HUES6 (cell line): ENCODE measurements around the gene CCL19.

Experiments
- H3K27ac ChIP-seq: 2 replicates; pipeline ENCODE4 v1.7.0; 2013; ENCODE audit warnings: low read depth, mild to moderate bottlenecking, low read length, inconsistent platforms
- H3K27me3 ChIP-seq: 2 replicates; pipeline ENCODE4 v1.6.1; 2013; ENCODE audit warnings: low read length; ENCODE audit not compliant: control insufficient read depth, insufficient read depth
- H3K36me3 ChIP-seq: 2 replicates; pipeline ENCODE4 v1.6.1; 2013; ENCODE audit warnings: low read length; ENCODE audit not compliant: control insufficient read depth, insufficient read depth
- H3K4me1 ChIP-seq: 2 replicates; pipeline ENCODE4 v1.6.1; 2013; ENCODE audit warnings: low read length; ENCODE audit not compliant: control insufficient read depth, insufficient read depth
- H3K4me3 ChIP-seq: 2 replicates; pipeline ENCODE4 v1.5.1; 2013; ENCODE audit warnings: low read depth, low read length
- H3K9ac ChIP-seq: one replicate; pipeline ENCODE4 v1.6.1; 2013; ENCODE audit warnings: mild to moderate bottlenecking, low read length
- H3K9me3 ChIP-seq: 2 replicates; pipeline ENCODE4 v1.6.1; 2013; ENCODE audit warnings: low read depth, low read length; ENCODE audit not compliant: control insufficient read depth, insufficient read depth

The CCL19 gene

DNA sequence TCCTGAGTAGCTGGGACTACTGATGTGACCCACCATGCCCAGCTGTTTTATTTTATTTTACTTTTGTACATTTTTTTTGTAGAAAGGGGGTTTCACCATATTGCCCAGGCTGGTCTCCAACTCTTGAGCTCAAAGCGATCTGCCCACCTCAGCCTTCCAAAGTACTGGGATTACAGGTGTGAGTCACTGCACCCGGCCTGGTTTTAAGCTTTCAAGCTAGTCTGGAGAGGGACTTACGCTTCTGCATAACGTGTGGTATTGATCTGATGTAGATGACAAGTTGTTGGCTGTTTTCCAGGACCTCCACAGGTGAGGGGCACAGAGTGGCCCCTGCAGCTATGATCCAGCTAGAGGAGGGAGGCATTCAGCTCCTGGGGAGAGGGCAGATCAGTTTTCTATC, 25.6 kb upstream of the CCL19 start:
- H3K4me1 ChIP-seq = no peaks in the 10 kb centered on the region
- H3K27ac ChIP-seq = no peak overlapping the region
- no peak overlapping the region for H3K9ac ChIP-seq

DNA sequence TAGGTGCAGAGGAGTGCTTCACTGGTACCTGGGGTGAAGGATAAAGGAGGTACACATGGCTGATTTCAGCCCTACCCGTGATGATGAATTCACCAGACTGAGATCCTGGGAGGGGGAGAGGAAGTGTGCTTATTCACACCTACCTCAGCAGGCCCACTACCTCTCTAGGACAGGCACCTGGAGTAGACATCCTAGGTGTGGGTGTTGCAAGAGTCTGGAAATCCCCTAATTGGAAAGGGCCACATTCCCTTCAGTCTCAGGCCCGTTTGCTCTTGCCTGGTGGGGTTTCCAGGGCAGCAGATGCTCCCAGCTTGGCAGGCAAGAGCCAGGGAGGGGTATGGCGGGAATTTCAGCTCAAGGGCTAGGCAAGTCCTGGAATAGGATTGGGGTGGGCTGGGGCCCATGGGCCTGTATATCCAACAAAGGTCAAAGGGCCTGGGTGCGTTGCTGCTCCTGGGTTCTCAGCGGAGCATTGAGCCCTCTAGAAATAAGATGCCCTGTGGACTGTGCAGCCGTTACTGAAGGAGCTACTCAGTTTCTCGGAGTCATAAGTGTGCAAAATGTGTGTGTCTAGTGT, 24.7 kb upstream of the CCL19 start:
- Histone ChIP-seq H3K9me3 (no peaks in the 10 kb centered on the region), H3K36me3 (no peaks in the 10 kb centered on the region), H3K4me3 (no peak overlapping the region), H3K4me1 (no peaks in the 10 kb centered on the region), H3K27me3 (peaks cover 12% of the 10 kb centered on the region), H3K27ac (no peak overlapping the region), H3K9ac (no peak overlapping the region)

More for the DNA sequence above, 25.6 kb upstream of the CCL19 start:
- Histone ChIP-seq H3K27me3 (peaks cover 12% of the 10 kb centered on the region), H3K9me3 (no peaks in the 10 kb centered on the region), H3K4me3 (no peak overlapping the region), H3K36me3 (no peaks in the 10 kb centered on the region)

DNA sequence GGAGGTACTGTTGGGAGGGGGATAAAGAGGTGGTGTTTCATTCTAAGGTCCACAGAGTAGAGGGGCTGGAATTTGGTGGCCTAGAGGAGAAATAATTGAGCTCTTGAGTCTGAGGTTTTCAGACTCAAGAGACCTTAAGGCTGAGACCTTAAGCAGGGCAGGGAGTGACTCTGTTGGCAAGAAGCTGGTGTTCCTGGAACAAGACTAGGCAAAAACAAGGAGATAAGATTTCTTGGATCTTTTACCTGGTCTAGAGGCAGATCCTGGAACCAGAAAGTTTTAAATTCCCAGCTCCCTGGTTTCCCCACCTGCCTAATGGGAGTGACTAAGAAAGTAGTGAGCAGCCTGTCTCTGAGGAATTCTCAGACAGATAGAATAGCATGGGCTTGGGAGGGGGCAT, 22.9 kb upstream of the CCL19 start:
- H3K4me3 ChIP-seq = no peak overlapping the region
- no peak overlapping the region for H3K27ac ChIP-seq
- H3K9me3 ChIP-seq = no peaks in the 10 kb centered on the region
- no peak overlapping the region for H3K9ac ChIP-seq
- no peaks in the 10 kb centered on the region for H3K4me1 ChIP-seq
- no peaks in the 10 kb centered on the region for H3K36me3 ChIP-seq
- peaks cover 12% of the 10 kb centered on the region for H3K27me3 ChIP-seq

DNA sequence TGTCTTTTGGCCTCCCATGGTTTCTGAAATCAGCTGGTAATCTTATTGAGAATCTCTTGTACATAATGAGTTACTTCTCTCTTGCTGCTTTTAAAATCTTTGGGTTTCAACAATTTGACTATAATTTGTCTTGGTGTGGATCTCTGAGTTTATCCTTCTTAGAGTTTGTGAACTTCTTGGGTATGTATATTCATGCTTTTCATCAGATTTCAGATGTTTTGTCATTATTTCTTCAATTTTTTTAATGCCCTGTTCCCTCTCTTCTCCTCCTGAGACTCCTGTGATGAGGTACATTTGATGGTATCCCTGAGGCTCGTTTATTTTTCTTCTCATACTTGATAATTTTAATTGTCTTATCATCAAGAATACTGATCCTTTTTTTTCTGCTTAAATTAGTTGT, 21.1 kb upstream of the CCL19 start:
- Histone ChIP-seq H3K36me3 (no peaks in the 10 kb centered on the region), H3K27me3 (peaks cover 12% of the 10 kb centered on the region), H3K9me3 (no peaks in the 10 kb centered on the region), H3K4me1 (no peaks in the 10 kb centered on the region), H3K4me3 (no peak overlapping the region), H3K9ac (no peak overlapping the region), H3K27ac (no peak overlapping the region)

DNA sequence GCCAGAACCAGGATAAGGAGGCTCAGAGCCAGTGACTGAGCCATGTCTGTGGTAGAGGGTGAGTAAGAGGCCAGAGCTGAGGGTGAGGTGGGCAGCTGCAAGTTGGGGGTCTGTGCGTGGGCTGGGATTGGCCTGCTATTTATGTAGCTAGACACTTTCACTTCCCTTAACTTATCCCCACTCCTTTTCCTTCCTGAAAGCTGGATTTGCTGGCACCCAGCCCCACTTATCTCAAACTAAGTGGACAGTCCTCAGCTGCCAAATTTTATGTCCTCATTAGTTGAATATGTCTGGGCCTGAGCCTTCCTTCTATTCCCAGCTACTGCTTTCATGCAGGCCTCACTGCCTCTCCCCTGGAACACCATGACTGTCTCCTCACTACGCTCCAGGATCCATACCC, 18.9 kb upstream of the CCL19 start, which contains the start of gene CCL21:
TSS of gene CCL21 (minus strand) at position 114 of the 400 bp plus-strand sequence. CDS start at position 44, 70 bp downstream.
- no peaks in the 10 kb centered on the region for H3K4me1 ChIP-seq
- H3K9me3 ChIP-seq = no peaks in the 10 kb centered on the region
- no peak within 1 kb of the TSS for H3K4me3 ChIP-seq
- H3K9ac ChIP-seq = no peak within 1 kb of the TSS
- peaks cover 10% of the 10 kb centered on the region for H3K27me3 ChIP-seq
- H3K36me3 ChIP-seq = no peaks in the 10 kb centered on the region
- H3K27ac ChIP-seq = no peak within 1 kb of the TSS

DNA sequence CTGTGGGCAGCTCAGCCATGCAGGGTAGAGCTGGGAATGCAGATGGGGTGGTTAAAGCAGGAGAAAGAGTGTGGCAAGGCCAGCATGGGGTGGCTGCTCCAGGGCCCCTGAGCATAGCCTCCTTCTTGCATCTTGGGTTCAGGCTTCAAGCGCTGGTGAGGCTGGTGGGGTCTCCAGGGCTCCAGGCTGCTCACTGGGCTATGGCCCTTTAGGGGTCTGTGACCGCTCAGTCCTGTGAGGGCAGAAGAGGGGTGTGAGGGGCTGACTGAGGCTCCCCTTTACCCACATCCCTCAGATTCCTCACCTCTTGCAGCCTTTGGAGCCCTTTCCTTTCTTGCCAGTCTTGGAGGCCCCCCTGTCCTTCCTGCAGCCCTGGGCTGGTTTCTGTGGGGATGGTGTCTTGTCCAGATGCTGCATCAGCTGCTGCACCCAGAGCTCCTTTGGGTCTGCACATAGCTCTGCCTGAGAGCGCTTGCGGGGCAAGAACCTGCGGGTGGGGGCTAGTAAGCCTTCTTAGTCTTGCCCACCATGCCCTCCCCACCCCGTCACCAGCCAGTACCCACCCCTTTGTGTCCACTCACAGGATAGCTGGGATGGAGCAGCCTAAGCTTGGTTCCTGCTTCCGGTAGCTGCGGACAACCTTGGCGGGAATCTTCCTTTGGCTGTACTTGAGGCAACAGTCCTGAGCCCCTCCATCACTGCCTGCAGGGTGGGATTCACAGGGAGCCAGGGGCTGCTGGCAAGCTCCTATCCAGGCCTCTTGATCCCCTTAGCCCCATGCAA, 18.3 kb upstream of the CCL19 start:
- H3K9me3 ChIP-seq = no peaks in the 10 kb centered on the region
- no peaks in the 10 kb centered on the region for H3K36me3 ChIP-seq
- no peak overlapping the region for H3K9ac ChIP-seq
- H3K27ac ChIP-seq = no peak overlapping the region
- H3K4me3 ChIP-seq = no peak overlapping the region
- H3K4me1 ChIP-seq = no peaks in the 10 kb centered on the region
- H3K27me3 ChIP-seq = peaks cover 4% of the 10 kb centered on the region; the same call in 1 of the 2 replicates

DNA sequence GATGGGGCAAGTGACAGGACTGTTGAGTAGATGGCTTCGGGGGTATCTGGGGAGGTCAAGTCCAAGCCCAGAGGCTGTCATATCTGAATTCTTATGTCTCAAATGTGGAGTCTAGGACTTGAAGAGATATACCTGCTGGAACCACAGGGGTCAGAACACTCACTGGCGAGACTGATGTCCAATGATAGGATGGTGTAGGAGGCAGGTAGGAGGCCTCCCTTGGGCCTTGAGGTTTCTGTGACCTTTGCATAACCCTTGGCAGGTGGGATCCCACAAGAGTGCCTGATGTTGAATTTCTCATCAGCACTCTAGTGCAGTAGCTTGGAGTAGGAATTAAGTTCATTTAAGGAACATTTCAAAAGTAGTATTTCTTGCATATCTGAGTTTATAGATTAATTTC, 16.1 kb upstream of the CCL19 start:
- Histone ChIP-seq H3K9me3 (no peaks in the 10 kb centered on the region), H3K36me3 (no peaks in the 10 kb centered on the region), H3K27ac (no peak overlapping the region), H3K9ac (no peak overlapping the region), H3K4me1 (no peaks in the 10 kb centered on the region), H3K27me3 (no peaks in the 10 kb centered on the region), H3K4me3 (no peak overlapping the region)

DNA sequence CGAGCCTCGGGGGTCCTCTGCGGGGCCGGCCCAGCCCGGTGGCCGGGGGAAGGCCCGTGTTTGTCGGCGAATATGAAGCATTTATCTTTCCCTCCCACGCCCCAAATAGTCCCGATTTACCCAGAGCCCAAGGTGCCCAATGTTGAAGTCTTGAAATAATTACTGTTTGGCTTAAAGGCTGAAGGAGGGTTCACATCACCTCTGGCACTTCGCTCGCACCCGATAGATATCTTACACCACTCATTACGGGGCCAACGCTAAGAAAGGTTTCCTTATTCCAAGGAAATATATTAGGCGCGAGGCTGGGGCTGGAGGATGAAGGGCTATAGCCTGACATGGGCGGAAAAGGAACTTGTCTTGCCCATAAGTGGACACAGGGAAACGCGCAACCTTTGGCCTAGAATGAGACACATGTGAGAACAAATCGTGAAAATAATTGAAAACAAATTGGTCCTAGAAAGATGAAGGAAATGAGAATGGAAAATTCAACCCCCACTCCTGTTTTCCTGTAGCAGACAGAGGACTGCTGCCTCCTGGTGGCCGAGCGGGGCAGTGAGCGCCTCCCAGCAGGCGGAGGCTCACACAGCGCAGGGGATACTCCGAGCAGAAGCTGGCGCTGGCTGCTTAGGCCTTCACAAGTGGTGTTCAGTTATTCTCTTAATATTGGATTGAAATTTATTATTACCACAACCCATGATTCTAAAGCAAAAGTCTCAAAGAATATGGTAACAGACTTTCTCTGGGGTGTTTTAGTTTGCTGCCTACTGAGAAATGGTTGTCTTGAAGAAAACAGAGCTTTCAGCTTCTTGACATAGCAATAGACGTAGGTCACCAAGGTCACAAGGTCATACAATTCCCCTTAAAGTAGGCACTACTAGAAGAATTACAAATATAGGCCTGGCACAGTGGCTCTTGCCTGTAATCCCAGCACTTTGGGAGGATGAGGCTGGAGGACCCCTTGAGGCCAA, 11.0 kb upstream of the CCL19 start:
- Histone ChIP-seq H3K36me3 (no peaks in the 10 kb centered on the region), H3K27me3 (peaks cover 40% of the 10 kb centered on the region), H3K4me3 (peak overlapping the region; percentile 59), H3K9me3 (no peaks in the 10 kb centered on the region), H3K9ac (no peak overlapping the region), H3K27ac (no peak overlapping the region), H3K4me1 (no peaks in the 10 kb centered on the region; the same call in 1 of the 2 replicates)

DNA sequence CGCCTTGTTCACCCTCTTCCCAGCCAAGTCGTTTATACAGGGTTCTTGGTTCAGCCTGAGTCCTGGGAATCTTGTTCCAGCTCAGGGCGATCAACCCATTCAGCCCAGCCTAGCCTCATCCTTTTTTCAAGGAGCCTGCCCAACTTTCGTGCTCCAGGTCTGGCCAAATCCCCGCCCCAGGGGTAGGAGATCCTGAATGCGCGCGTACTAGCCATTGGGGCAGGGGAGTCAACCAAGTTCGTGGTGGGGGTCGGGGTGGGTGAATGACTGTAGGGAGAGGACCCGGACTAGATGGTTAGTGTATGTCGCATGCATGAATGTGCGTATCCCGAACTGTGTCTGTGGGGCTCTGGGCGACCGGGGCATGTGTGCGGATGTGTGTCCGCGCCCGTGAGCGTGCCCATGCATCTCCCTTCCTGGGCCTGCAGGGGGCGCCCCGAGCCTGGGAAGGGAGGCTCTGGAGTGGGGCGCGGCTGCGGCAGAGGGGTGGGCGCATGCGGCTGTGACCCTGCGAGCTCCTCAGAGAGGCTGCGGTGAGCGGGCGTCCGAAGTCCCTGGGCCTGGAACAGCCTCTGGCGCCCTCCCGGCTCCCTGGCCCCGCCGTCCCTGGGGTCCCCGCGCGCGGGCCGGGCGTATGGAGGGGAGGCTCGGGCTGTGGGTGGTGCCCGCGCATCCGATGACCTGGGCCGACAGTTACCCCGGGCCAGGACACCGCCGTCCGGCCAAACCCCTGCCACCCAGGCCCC, 10.1 kb upstream of the CCL19 start:
- no peak overlapping the region for H3K27ac ChIP-seq

DNA sequence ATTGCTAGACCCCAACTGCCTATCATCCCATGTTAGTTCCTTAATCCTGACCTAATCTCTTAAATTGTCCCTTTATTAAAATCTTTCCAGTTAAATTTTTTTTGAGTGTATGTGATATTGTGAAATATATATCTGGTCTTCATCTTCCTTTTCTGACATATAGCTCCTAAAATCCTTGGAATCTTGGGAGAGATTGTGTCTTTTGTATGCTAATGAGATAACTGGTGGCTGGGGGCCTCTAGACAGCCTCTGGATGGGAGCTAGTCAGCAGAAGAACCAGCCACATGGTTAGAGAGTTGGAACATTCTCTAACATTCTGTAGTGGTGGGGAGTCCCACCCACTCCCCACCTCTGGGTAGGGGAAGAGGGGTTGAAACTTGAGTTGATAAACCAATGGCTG, 3.7 kb upstream of the CCL19 start:
- H3K36me3 ChIP-seq = no peaks in the 10 kb centered on the region

More for the DNA sequence above, 10.1 kb upstream of the CCL19 start:
- no peaks in the 10 kb centered on the region for H3K36me3 ChIP-seq
- no peaks in the 10 kb centered on the region; the same call in 1 of the 2 replicates for H3K4me1 ChIP-seq
- peaks cover 44% of the 10 kb centered on the region for H3K27me3 ChIP-seq
- no peak overlapping the region for H3K9ac ChIP-seq
- H3K4me3 ChIP-seq = peak overlapping the region; percentile 59
- no peaks in the 10 kb centered on the region for H3K9me3 ChIP-seq

More for the DNA sequence above, 3.7 kb upstream of the CCL19 start:
- Histone ChIP-seq H3K9ac (no peak overlapping the region), H3K4me1 (no peaks in the 10 kb centered on the region), H3K27me3 (peaks cover 23% of the 10 kb centered on the region), H3K27ac (no peak overlapping the region), H3K9me3 (no peaks in the 10 kb centered on the region), H3K4me3 (no peak overlapping the region)
